Heart left ventricle (tissue), 16 donors: Measurements from ENCODE around the gene VENTX. TPM values are rescaled to one million over a fixed set of nuclear protein-coding genes. Genes with fewer than 3 reads are reported as not detected.

Experiments used
- ATAC-seq, 4 donors: fragments of 200-7000 bp; cut with Tn5 transposase; one replicate each; pipeline ENCODE4 v1.9.1; 2020 to 2022; ENCODE audit warnings: moderate library complexity in 4 of 4, mild to moderate bottlenecking in 3 of 4, moderate number of reproducible peaks in 1 of 4
- DNase-seq, 5 donors: peaks; one replicate each; pipeline ENCODE4 v3.0.0-alpha.2; 2020
- H3K27ac ChIP-seq, 12 donors: fragments of 200-600 bp; sonication (generic) in 4 of 12; one replicate each; pipeline versions ENCODE4 v1.5.0 to v1.8.0; 2016 to 2022; ENCODE audit warnings: mild to moderate bottlenecking in 2 of 12
- H3K27me3 ChIP-seq, 9 donors: fragments of 200-600 bp; sonication (generic) in 2 of 9; one replicate each; pipeline versions ENCODE4 v1.5.1 to v1.8.0; 2016 to 2022; ENCODE audit warnings: mild to moderate bottlenecking in 3 of 9
- H3K36me3 ChIP-seq, 9 donors: fragments of 200-600 bp; sonication (generic) in 2 of 9; one replicate each; pipeline versions ENCODE4 v1.5.0 to v1.8.0; 2018 to 2022; ENCODE audit warnings: mild to moderate bottlenecking in 2 of 9
- H3K4me1 ChIP-seq, 12 donors: fragments of 200-600 bp; sonication (generic) in 4 of 12; one replicate each; pipeline versions ENCODE4 v1.5.0 to v1.8.0; 2016 to 2022; ENCODE audit warnings: mild to moderate bottlenecking in 3 of 12
- H3K4me3 ChIP-seq, 12 donors: fragments of 200-600 bp; sonication (generic) in 4 of 12; one replicate each; pipeline versions ENCODE4 v1.5.0 to v1.8.0; 2017 to 2022; ENCODE audit warnings: mild to moderate bottlenecking in 9 of 12, moderate library complexity in 4 of 12
- H3K9me3 ChIP-seq, 12 donors: fragments of 200-600 bp; sonication (generic) in 4 of 12; one replicate each; pipeline versions ENCODE4 v1.5.0 to v1.8.0; 2016 to 2022; ENCODE audit warnings: mild to moderate bottlenecking in 1 of 12
- POLR2A ChIP-seq, 2 donors: fragments of 450-650 bp; IDR thresholded peaks; one replicate each; pipeline ENCODE4 v1.6.1; 2017; ENCODE audit warnings: antibody characterized with exemption in 2 of 2, mild to moderate bottlenecking in 2 of 2, moderate library complexity in 2 of 2
- WGBS, 4 donors: extraction: QIAGEN DNeasy Blood & Tissue Kit in 2 of 4; methylation state at CpG; one replicate each; pipeline versions ENCODE4 v1.1.5 to v1.1.7; 2013 to 2018; 5-methylcytosine and 5-hydroxymethylcytosine counted together
- intact Hi-C, 10 donors: fragments of 100-400 bp; cut with DNase I; formaldehyde crosslinking; loops; one replicate each; pipeline versions ENCODE4 v1.11.1 to v1.14.2; 2022
- polyA plus RNA-seq, 2 donors: library from polyadenylated mRNA; stranded (reverse); fragments of 200-250 nt; gene quantifications; one replicate each; pipeline ENCODE4 v1.2.3, GENCODE V29; 2013
- total RNA-seq, 9 donors: library from RNA; depleted of rRNA in 2 of 9; stranded (reverse); fragments of >200 nt in 2 of 9; fragmentation: NEBNext Ultra II Directional in 3 of 9; extraction: Animal tissue kit (Norgen Biotek cat#: 25700) in 3 of 9; gene quantifications; one replicate each; pipeline versions ENCODE4 v1.1.0 to v1.2.4, GENCODE V29; 2016 to 2023
- TF ChIP-seq, protein P1 (sequence below), 12 donors: fragments of 200-600 bp; sonication (generic) in 4 of 12; IDR thresholded peaks; one replicate each; pipeline versions ENCODE4 v1.5.0 to v1.8.0; 2018 to 2022; ENCODE audit warnings: antibody characterized with exemption in 12 of 12, mild to moderate bottlenecking in 5 of 12
- donor health status: ischemic (EF 13 %, LVEDD 7.1; RV severe dilation, severe dysfunction).
- donor health status: healthy with polysubstance abuse.
- donor health status: DM: no; HTN: yes; CAD: no.
- donor health status: DM: no; HTN: no; CAD: no.
- donor health status: ischemic (EF 25% LVEDD 6.9; RV normal size, moderate dysfunction).
- donor health status: ischemic (EF 25% LVEDD 5.7; RV mildly dilated, moderate dysfunction).
- donor health status: healthy.
- donor health status: DM: yes; HTN: yes; CAD: no.
- donor health status: ischemic (EF 35%, LVEDD 5.7; RV mildly dilated, moderate dysfunction).
- donor health status: nonischemic (EF 11% LVEDD 7.7; RV severe dilation, severe dysfunction).
- donor health status: DM: yes; HTN: yes; CAD: no.
- donor health status: PGD.
- donor health status: ischemic (EF 29% LVEDD 5.4; RV normal size, mild dysfunction).
- donor health status: nonischemic (EF 23%, LVEDD 6.1; RV moderate dilation, normal function).

The VENTX gene
- total and polyA plus RNA-seq, 11 donors = 0.29 to 2.3 (median 0.58) TPM

DNA sequence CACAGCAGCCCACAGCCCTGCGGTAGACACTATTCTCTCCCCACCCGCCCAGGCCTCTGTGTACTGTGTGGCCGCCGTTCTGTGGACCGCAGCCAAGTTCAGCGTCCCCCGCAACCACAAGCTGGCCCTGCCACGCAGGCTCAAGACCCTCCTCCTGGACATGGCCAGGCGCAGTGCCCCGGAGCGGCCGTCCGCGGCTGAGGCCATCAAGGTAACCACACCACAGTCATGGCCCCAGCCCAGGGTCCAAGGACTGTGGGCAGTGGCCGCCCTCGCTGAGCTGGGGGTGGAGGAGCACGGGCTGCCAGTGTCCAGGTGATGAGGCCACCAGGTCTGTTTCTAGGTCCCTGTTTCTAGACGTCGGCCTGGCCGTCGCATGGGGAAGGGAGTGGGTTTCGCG, 42.0 kb upstream of the VENTX start:
- 92 to 97% (median 94%) methylated on average over 15 to 23 of the region's 23 CpGs for WGBS, 4 donors
- intact Hi-C loops = no loop called here
- Histone ChIP-seq H3K4me3 (no peak overlapping the region), H3K27ac (no peak overlapping the region), H3K9me3 (peaks cover 0 to 31% (median 4%) of the 10 kb centered on the region in 12 donors), H3K27me3 (peaks cover 0 to 8% (median 0%) of the 10 kb centered on the region in 9 donors), H3K4me1 (no peaks in the 10 kb centered on the region), H3K36me3 (no peaks in the 10 kb centered on the region)
- ATAC-seq (no peak), DNase-seq (peak in 2 of 5 donors; percentile 14 to 40)
- TF ChIP-seq, protein P1, sequence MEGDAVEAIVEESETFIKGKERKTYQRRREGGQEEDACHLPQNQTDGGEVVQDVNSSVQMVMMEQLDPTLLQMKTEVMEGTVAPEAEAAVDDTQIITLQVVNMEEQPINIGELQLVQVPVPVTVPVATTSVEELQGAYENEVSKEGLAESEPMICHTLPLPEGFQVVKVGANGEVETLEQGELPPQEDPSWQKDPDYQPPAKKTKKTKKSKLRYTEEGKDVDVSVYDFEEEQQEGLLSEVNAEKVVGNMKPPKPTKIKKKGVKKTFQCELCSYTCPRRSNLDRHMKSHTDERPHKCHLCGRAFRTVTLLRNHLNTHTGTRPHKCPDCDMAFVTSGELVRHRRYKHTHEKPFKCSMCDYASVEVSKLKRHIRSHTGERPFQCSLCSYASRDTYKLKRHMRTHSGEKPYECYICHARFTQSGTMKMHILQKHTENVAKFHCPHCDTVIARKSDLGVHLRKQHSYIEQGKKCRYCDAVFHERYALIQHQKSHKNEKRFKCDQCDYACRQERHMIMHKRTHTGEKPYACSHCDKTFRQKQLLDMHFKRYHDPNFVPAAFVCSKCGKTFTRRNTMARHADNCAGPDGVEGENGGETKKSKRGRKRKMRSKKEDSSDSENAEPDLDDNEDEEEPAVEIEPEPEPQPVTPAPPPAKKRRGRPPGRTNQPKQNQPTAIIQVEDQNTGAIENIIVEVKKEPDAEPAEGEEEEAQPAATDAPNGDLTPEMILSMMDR (IDR thresholded peaks at IDR 0.05) = no peak
- TF ChIP-seq POLR2A (IDR thresholded peaks at IDR 0.05) = no peak

DNA sequence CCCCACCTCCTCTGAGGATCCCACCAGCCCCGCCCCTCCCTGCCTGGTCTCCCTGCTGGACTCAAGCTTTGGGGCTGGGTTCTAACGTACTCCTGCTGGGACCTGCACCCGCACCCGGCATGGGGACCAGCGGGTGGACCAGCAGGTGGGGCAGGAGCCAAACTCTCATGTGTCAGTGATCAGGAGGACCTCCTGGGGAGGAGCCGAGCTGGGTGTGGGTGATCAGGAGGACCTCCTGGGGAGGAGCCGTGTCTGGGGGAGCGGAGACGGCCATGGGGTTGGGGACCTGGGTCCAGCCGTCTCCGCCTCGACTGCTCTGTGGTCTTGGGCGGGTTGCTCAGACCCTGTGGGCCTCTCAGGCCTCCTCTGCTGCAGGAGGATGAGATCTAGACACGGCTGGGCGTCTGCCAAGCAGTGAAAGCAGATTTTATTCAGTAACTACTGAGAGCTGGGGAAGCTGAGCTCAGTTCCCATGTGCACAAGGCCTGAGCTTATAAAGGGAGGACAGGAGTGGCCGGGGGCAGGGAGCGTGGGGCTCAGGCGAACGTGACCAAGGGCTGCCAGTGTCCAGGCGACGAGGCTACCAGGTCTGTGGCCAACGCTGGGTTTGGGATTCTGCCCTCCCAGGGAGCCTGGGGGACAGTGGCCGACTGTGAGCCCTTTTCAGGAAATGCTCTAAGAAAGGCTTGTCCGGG, 41.3 kb upstream of the VENTX start:
- ATAC-seq = no peak
- Histone ChIP-seq H3K9me3 (peaks cover 0 to 31% (median 4%) of the 10 kb centered on the region in 12 donors), H3K27me3 (peaks cover 0 to 5% (median 0%) of the 10 kb centered on the region in 9 donors), H3K27ac (no peak overlapping the region), H3K4me3 (no peak overlapping the region), H3K36me3 (no peaks in the 10 kb centered on the region), H3K4me1 (no peaks in the 10 kb centered on the region)
- intact Hi-C loops = no loop called here
- no peak for TF ChIP-seq POLR2A (IDR thresholded peaks at IDR 0.05)
- TF ChIP-seq, protein P1 (IDR thresholded peaks at IDR 0.05) = no peak
- 62 to 74% (median 69%) methylated on average over 16 to 24 of the region's 24 CpGs for WGBS, 4 donors
- DNase-seq = peak in 2 of 5 donors; percentile 18 to 47

GRCh38 chr10:133196936-133197758, 40.5 kb upstream of the VENTX start:
- Histone ChIP-seq H3K4me3 (no peak overlapping the region), H3K4me1 (no peaks in the 10 kb centered on the region), H3K27ac (no peak overlapping the region), H3K36me3 (no peaks in the 10 kb centered on the region), H3K27me3 (no peaks in the 10 kb centered on the region), H3K9me3 (peaks cover 0 to 25% (median 4%) of the 10 kb centered on the region in 12 donors)
- WGBS, 4 donors = 77 to 83% (median 81%) methylated on average over 20 to 40 of the region's 40 CpGs
- peak in 2 of 5 donors; percentile 18 to 39 for DNase-seq
- ATAC-seq = no peak
- intact Hi-C loops = no loop called here
- TF ChIP-seq POLR2A (IDR thresholded peaks at IDR 0.05) = no peak
- TF ChIP-seq, protein P1 (IDR thresholded peaks at IDR 0.05) = no peak

GRCh38 chr10:133197786-133198185, 39.9 kb upstream of the VENTX start:
- WGBS, 4 donors = 87 to 90% (median 88%) methylated on average over 9 of the region's 9 CpGs

More at GRCh38 chr10:133197786-133198185, 39.9 kb upstream of the VENTX start:
- Histone ChIP-seq H3K36me3 (no peaks in the 10 kb centered on the region), H3K27ac (no peak overlapping the region), H3K27me3 (no peaks in the 10 kb centered on the region), H3K4me1 (no peaks in the 10 kb centered on the region), H3K9me3 (peaks cover 0 to 19% (median 3%) of the 10 kb centered on the region in 12 donors), H3K4me3 (no peak overlapping the region)
- intact Hi-C loops = no loop called here
- DNase-seq = peak in 2 of 5 donors; percentile 21 to 34
- no peak for ATAC-seq
- TF ChIP-seq, protein P1 (IDR thresholded peaks at IDR 0.05) = no peak
- TF ChIP-seq POLR2A (IDR thresholded peaks at IDR 0.05) = no peak
